ENCODE data around the gene DNM3.

DNA sequence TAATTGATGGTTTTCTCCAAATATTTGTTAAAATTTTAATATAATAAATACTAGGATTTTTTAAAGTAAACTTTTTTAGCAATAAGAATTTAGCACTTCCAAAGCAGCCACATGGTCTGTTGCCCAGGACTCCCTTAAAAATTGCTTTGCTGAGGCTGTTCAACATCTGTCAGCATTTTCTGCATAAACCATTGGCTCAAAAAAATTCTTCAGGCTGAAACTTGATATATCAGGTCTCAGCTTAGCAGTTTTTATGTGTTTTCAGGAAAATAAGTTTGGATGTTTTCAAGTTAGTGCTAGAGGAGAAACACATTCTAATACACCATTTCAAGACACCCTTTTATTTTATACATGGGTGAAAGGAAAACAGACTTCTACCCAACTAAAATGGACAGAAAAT is 510.0 kb downstream of the DNM3 start:
- TF ChIP-seq, protein P1, sequence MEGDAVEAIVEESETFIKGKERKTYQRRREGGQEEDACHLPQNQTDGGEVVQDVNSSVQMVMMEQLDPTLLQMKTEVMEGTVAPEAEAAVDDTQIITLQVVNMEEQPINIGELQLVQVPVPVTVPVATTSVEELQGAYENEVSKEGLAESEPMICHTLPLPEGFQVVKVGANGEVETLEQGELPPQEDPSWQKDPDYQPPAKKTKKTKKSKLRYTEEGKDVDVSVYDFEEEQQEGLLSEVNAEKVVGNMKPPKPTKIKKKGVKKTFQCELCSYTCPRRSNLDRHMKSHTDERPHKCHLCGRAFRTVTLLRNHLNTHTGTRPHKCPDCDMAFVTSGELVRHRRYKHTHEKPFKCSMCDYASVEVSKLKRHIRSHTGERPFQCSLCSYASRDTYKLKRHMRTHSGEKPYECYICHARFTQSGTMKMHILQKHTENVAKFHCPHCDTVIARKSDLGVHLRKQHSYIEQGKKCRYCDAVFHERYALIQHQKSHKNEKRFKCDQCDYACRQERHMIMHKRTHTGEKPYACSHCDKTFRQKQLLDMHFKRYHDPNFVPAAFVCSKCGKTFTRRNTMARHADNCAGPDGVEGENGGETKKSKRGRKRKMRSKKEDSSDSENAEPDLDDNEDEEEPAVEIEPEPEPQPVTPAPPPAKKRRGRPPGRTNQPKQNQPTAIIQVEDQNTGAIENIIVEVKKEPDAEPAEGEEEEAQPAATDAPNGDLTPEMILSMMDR (conservative IDR thresholded peaks at IDR 0.05 in 1 of 2, IDR thresholded peaks at IDR 0.05 in 1 of 2; ENCODE audit: extremely low read depth in 1 of 2, insufficient read depth in 1 of 2, low read depth in 1 of 2, low read length in 2 of 2), result no peak
- TF ChIP-seq EZH2 (IDR thresholded peaks at IDR 0.05; ENCODE audit: borderline replicate concordance, low read length), result no peak
